GM19467 (cell line): Measurements from ENCODE around the gene ERAL1.
A peak's percentile ranks its signal among the peaks of the same experiment; 100 is the strongest.
"Not testable (repeated sequence)": the region's sequence is repeated elsewhere in the genome, so short reads cannot be mapped to it uniquely, and the experiment has no call there.

Experiments used
- ATAC-seq: cut with Tn5 transposase; IDR thresholded peaks from one replicate; pipeline ENCODE4 v1.9.1; 2021; ENCODE audit warnings: mild to moderate bottlenecking, moderate library complexity; ENCODE audit not compliant: unreplicated experiment

The ERAL1 gene

GRCh38 chr17:28897769-28898526 lies 43.1 kb downstream of the ERAL1 start:
- ATAC-seq: no peak

- ATAC-seq: no peak
Observed at GRCh38 chr17:28898527-28898955, 43.7 kb downstream of the ERAL1 start.

GRCh38 chr17:28899212-28899815 lies 44.5 kb downstream of the ERAL1 start:
- ATAC-seq: no peak

GRCh38 chr17:28900986-28901726 lies 46.3 kb downstream of the ERAL1 start:
- no peak for ATAC-seq

GRCh38 chr17:28901866-28902818 lies 47.3 kb downstream of the ERAL1 start:
- ATAC-seq: peak; percentile 38

GRCh38 chr17:28902819-28903545 lies 48.2 kb downstream of the ERAL1 start, which contains the start of gene DHRS13:
Gene DHRS13 (minus strand): TSS chr17:28903079. CDS start chr17:28902944, 135 bp downstream.
- peak; percentile 80 for ATAC-seq

GRCh38 chr17:28903546-28903841 lies 48.7 kb downstream of the ERAL1 start:
- ATAC-seq: not testable (repeated sequence)

- no peak for ATAC-seq
Observed at GRCh38 chr17:28904800-28905199, 50.0 kb downstream of the ERAL1 start.

GRCh38 chr17:28906276-28906675 lies 51.5 kb downstream of the ERAL1 start:
- ATAC-seq: no peak

GRCh38 chr17:28906706-28907438 lies 52.1 kb downstream of the ERAL1 start:
- ATAC-seq: no peak

GRCh38 chr17:28907709-28908475 lies 53.1 kb downstream of the ERAL1 start:
- ATAC-seq: no peak

GRCh38 chr17:28908640-28909167 lies 53.9 kb downstream of the ERAL1 start:
- no peak for ATAC-seq

GRCh38 chr17:28910534-28910933 lies 55.7 kb downstream of the ERAL1 start:
- no peak for ATAC-seq
